ENCODE data around the gene CCHCR1. TPM values are rescaled to one million over a fixed set of nuclear protein-coding genes. Genes with fewer than 3 reads are reported as not detected.

Gene CCHCR1
- polyA plus RNA-seq, 1 donor from 2014 or later, result 19.7 TPM

GRCh38 chr6:31152781-31153180 lies 4.8 kb downstream of the CCHCR1 start:
- Histone ChIP-seq H3K4me2 (ENCODE audit: low read length) (no peak overlapping the region), H3K9me2 (ENCODE audit: insufficient read depth, low read length) (no peaks in the 10 kb centered on the region), H3K27me3 (ENCODE audit: insufficient read depth, low read depth, low read length) (no peaks in the 10 kb centered on the region), H3K27ac (ENCODE audit: low read length) (no peak overlapping the region), H3F3A (ENCODE audit: insufficient read depth, low read length, poor library complexity, severe bottlenecking) (no peaks in the 10 kb centered on the region), H3K4me3 (ENCODE audit: low read length) (no peak overlapping the region), H3K79me2 (replicated peaks; ENCODE audit: insufficient read depth, low read length) (no peaks in the 10 kb centered on the region), H3K9me3 (ENCODE audit: low read length) (no peaks in the 10 kb centered on the region), H3K9ac (ENCODE audit: low read length) (no peak overlapping the region), H3K36me3 (ENCODE audit: insufficient read depth, low read length) (no peaks in the 10 kb centered on the region), H4K20me1 (ENCODE audit: insufficient read depth) (no peaks in the 10 kb centered on the region), H2AFZ (ENCODE audit: low read depth, low read length) (no peak overlapping the region)
- TF ChIP-seq EP300 (conservative IDR thresholded peaks at IDR 0.05; ENCODE audit: poor library complexity, severe bottlenecking) (no peak), RAD21 (conservative IDR thresholded peaks at IDR 0.05) (no peak)

DNA sequence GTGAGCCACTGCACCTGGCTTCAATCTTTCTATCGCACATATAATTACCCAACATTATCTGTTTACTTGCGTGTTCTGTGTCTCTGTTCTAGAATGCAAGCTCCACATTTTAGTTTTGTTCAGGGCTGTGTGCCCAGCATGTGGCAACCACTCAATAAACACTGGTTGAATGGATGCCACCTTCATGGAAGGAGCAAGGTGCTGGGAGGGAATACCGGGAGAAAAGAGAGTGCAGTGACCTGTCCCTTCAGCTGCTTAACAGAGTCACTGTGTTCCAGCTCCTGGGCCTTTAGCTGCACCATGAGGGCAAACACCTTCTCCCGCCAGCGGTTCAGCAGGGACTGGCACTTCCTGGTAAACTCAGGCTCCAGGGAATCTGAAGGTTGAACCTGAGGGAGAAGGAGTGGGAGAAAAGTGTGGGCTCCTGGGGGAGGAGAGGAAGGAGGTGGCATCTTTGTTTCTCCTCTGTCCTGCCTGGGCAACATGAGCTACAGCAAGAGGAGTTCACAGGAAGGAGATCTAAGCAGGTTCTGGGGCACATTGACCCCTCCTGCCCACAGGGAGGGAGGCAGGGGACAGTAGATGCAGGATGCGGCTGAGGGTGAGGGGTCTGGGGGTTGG lies 7.7 kb downstream of the CCHCR1 start:
- no peak overlapping the region for H3K4me2 ChIP-seq (ENCODE audit: low read length)
- no peak for TF ChIP-seq MXI1 (conservative IDR thresholded peaks at IDR 0.05; ENCODE audit: poor library complexity, severe bottlenecking)
- TF ChIP-seq POLR2AphosphoS5 (IDR thresholded peaks at IDR 0.05), result no peak
- TF ChIP-seq TAF1 (IDR thresholded peaks at IDR 0.05; ENCODE audit: low read depth), result no peak
- TF ChIP-seq EZH2 (IDR thresholded peaks at IDR 0.05; ENCODE audit: borderline replicate concordance, insufficient read depth, low read length, poor library complexity, severe bottlenecking), result no peak
- TF ChIP-seq RAD21 (conservative IDR thresholded peaks at IDR 0.05), result no peak
- TF ChIP-seq, protein P1, sequence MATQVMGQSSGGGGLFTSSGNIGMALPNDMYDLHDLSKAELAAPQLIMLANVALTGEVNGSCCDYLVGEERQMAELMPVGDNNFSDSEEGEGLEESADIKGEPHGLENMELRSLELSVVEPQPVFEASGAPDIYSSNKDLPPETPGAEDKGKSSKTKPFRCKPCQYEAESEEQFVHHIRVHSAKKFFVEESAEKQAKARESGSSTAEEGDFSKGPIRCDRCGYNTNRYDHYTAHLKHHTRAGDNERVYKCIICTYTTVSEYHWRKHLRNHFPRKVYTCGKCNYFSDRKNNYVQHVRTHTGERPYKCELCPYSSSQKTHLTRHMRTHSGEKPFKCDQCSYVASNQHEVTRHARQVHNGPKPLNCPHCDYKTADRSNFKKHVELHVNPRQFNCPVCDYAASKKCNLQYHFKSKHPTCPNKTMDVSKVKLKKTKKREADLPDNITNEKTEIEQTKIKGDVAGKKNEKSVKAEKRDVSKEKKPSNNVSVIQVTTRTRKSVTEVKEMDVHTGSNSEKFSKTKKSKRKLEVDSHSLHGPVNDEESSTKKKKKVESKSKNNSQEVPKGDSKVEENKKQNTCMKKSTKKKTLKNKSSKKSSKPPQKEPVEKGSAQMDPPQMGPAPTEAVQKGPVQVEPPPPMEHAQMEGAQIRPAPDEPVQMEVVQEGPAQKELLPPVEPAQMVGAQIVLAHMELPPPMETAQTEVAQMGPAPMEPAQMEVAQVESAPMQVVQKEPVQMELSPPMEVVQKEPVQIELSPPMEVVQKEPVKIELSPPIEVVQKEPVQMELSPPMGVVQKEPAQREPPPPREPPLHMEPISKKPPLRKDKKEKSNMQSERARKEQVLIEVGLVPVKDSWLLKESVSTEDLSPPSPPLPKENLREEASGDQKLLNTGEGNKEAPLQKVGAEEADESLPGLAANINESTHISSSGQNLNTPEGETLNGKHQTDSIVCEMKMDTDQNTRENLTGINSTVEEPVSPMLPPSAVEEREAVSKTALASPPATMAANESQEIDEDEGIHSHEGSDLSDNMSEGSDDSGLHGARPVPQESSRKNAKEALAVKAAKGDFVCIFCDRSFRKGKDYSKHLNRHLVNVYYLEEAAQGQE (IDR thresholded peaks at IDR 0.05; ENCODE audit: borderline replicate concordance), result no peak
- TF ChIP-seq, protein P2, sequence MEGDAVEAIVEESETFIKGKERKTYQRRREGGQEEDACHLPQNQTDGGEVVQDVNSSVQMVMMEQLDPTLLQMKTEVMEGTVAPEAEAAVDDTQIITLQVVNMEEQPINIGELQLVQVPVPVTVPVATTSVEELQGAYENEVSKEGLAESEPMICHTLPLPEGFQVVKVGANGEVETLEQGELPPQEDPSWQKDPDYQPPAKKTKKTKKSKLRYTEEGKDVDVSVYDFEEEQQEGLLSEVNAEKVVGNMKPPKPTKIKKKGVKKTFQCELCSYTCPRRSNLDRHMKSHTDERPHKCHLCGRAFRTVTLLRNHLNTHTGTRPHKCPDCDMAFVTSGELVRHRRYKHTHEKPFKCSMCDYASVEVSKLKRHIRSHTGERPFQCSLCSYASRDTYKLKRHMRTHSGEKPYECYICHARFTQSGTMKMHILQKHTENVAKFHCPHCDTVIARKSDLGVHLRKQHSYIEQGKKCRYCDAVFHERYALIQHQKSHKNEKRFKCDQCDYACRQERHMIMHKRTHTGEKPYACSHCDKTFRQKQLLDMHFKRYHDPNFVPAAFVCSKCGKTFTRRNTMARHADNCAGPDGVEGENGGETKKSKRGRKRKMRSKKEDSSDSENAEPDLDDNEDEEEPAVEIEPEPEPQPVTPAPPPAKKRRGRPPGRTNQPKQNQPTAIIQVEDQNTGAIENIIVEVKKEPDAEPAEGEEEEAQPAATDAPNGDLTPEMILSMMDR (IDR thresholded peaks at IDR 0.05; ENCODE audit: poor library complexity, severe bottlenecking), result no peak
- no peak for TF ChIP-seq SMC3 (conservative IDR thresholded peaks at IDR 0.05; ENCODE audit: poor library complexity)
- no peak for TF ChIP-seq EP300 (conservative IDR thresholded peaks at IDR 0.05; ENCODE audit: poor library complexity, severe bottlenecking)

More for the DNA sequence above, 7.7 kb downstream of the CCHCR1 start:
- Histone ChIP-seq H3K27me3 (ENCODE audit: insufficient read depth, low read depth, low read length) (no peaks in the 10 kb centered on the region), H3K4me3 (ENCODE audit: low read length) (no peak overlapping the region), H3F3A (ENCODE audit: insufficient read depth, low read length, poor library complexity, severe bottlenecking) (no peaks in the 10 kb centered on the region), H2AFZ (ENCODE audit: low read depth, low read length) (no peak overlapping the region), H3K27ac (ENCODE audit: low read length) (no peak overlapping the region), H4K20me1 (ENCODE audit: insufficient read depth) (no peaks in the 10 kb centered on the region), H3K79me2 (replicated peaks; ENCODE audit: insufficient read depth, low read length) (no peaks in the 10 kb centered on the region), H3K9me2 (ENCODE audit: insufficient read depth, low read length) (no peaks in the 10 kb centered on the region), H3K9me3 (ENCODE audit: low read length) (no peaks in the 10 kb centered on the region), H3K36me3 (ENCODE audit: insufficient read depth, low read length) (no peaks in the 10 kb centered on the region), H3K9ac (ENCODE audit: low read length) (no peak overlapping the region)
